SKM-1 (cell line): ENCODE data around the gene APOA1.
A peak's percentile ranks its signal among the peaks of the same experiment; 100 is the strongest.

ENCODE experiments used
- DNase-seq: peaks from one replicate; lab custom pipeline; 2025; ENCODE audit not compliant: unreplicated experiment; lab: John Stamatoyannopoulos, UW

The APOA1 gene

GRCh38 chr11:116859175-116859574 is 21.8 kb upstream of the APOA1 start:
- DNase-seq = no peak

GRCh38 chr11:116857936-116858335 is 20.5 kb upstream of the APOA1 start:
- DNase-seq = no peak

GRCh38 chr11:116857316-116857715 is 19.9 kb upstream of the APOA1 start:
- no peak for DNase-seq

GRCh38 chr11:116856423-116856822 is 19.0 kb upstream of the APOA1 start:
- no peak for DNase-seq

- no peak for DNase-seq
Observed at GRCh38 chr11:116855413-116855812, 18.0 kb upstream of the APOA1 start.

- DNase-seq = peak; percentile 75
Observed at GRCh38 chr11:116853461-116854073, 16.1 kb upstream of the APOA1 start.

GRCh38 chr11:116852261-116853031 is 15.0 kb upstream of the APOA1 start:
- no peak for DNase-seq

GRCh38 chr11:116851626-116852025 is 14.2 kb upstream of the APOA1 start:
- peak; percentile 22 for DNase-seq

- no peak for DNase-seq
Observed at GRCh38 chr11:116849486-116849885, 12.1 kb upstream of the APOA1 start.

GRCh38 chr11:116849060-116849459 is 11.6 kb upstream of the APOA1 start:
- DNase-seq = no peak

GRCh38 chr11:116847612-116848011 is 10.2 kb upstream of the APOA1 start:
- DNase-seq = no peak

GRCh38 chr11:116844722-116845121 is 7.3 kb upstream of the APOA1 start:
- no peak for DNase-seq

- no peak for DNase-seq
Observed at GRCh38 chr11:116843661-116844060, 6.2 kb upstream of the APOA1 start.

- no peak for DNase-seq
Observed at GRCh38 chr11:116842909-116843308, 5.5 kb upstream of the APOA1 start.

- no peak for DNase-seq
Observed at GRCh38 chr11:116842117-116842516, 4.7 kb upstream of the APOA1 start.

- no peak for DNase-seq
Observed at GRCh38 chr11:116840746-116841296, 3.4 kb upstream of the APOA1 start.

GRCh38 chr11:116840224-116840745 is 2.9 kb upstream of the APOA1 start:
- no peak for DNase-seq

GRCh38 chr11:116838321-116839084 is 1.1 kb upstream of the APOA1 start:
- no peak for DNase-seq

- DNase-seq = no peak
Observed at GRCh38 chr11:116836632-116836991, 810 bp downstream of the APOA1 start.

- DNase-seq = peak; percentile 69
Observed at GRCh38 chr11:116835791-116836631, 1.4 kb downstream of the APOA1 start.
